Fibroblast of lung (primary cell): ENCODE measurements around the gene DYNC1LI2. TPM values are rescaled to one million over a fixed set of nuclear protein-coding genes. Genes with fewer than 3 reads are reported as not detected.

Experiments
- DNase-seq, 2 donors: peaks; one replicate each; pipeline versions ENCODE4 v3.0.0 to v3.0.0-alpha.2; 2010; ENCODE audit warnings: low read depth in 2 of 2
- H2AFZ ChIP-seq: 2 replicates; pipeline ENCODE4 v1.5.1; 2012; ENCODE audit warnings: low read length, control low read depth, inconsistent platforms
- H3K27ac ChIP-seq: 2 replicates; pipeline ENCODE4 v1.5.1; 2011; ENCODE audit warnings: low read length, control low read depth; ENCODE audit not compliant: insufficient read depth
- H3K27me3 ChIP-seq: 2 replicates; pipeline ENCODE4 v1.5.1; 2011; ENCODE audit warnings: mild to moderate bottlenecking, low read length; ENCODE audit not compliant: control insufficient read depth, insufficient read depth
- H3K36me3 ChIP-seq: 2 replicates; pipeline ENCODE4 v1.5.1; 2011; ENCODE audit warnings: low read length; ENCODE audit not compliant: control insufficient read depth, insufficient read depth
- H3K4me1 ChIP-seq: 2 replicates; pipeline ENCODE4 v1.5.1; 2011; ENCODE audit warnings: low read length; ENCODE audit not compliant: control insufficient read depth, insufficient read depth; ENCODE audit errors: extremely low read depth
- H3K4me2 ChIP-seq: 2 replicates; pipeline ENCODE4 v1.5.1; 2011; ENCODE audit warnings: low read length, control low read depth; ENCODE audit not compliant: insufficient read depth; ENCODE audit errors: extremely low read depth
- H3K4me3 ChIP-seq, 4 experiments: fragments of 200-600 bp in 1 of 4; sonication (generic) in 1 of 4; replicated peaks in 1 of 4; 2 replicates each; pipeline ENCODE4 v1.5.1; 2011 to 2016; ENCODE audit warnings: low read length in 4 of 4, low read depth in 3 of 4, mild to moderate bottlenecking in 3 of 4, control low read depth in 2 of 4, inconsistent platforms in 1 of 4, mixed read lengths in 1 of 4; ENCODE audit not compliant: insufficient read depth in 1 of 4; ENCODE audit errors: control extremely low read depth in 1 of 4
- H3K79me2 ChIP-seq: 2 replicates; pipeline ENCODE4 v1.5.1; 2012; ENCODE audit warnings: mild to moderate bottlenecking, low read length, inconsistent platforms; ENCODE audit not compliant: control insufficient read depth, insufficient read depth
- H3K9ac ChIP-seq: 2 replicates; pipeline ENCODE4 v1.5.1; 2011; ENCODE audit warnings: mild to moderate bottlenecking, low read length, control low read depth; ENCODE audit not compliant: insufficient read depth
- H3K9me3 ChIP-seq: 2 replicates; pipeline ENCODE4 v1.5.1; 2012; ENCODE audit warnings: low read depth, low read length; ENCODE audit not compliant: control insufficient read depth, insufficient read depth
- H4K20me1 ChIP-seq: 2 replicates; pipeline ENCODE4 v1.5.1; 2011; ENCODE audit warnings: low read length; ENCODE audit not compliant: control insufficient read depth, insufficient read depth; ENCODE audit errors: extremely low read depth
- EZH2 ChIP-seq: IDR thresholded peaks from 2 replicates; pipeline ENCODE4 v1.5.1; 2012; ENCODE audit warnings: low read length, control low read depth, mild to moderate bottlenecking; ENCODE audit errors: missing control alignments
- polyA plus RNA-seq, 2 donors: library from polyadenylated mRNA; depleted of rRNA in 1 of 2; stranded (reverse) in 1 of 2; unstranded in 1 of 2; fragments of >200 nt; gene quantifications; 2 replicates each; pipeline ENCODE4 v1.2.1, GENCODE V29; 2011 to 2012; ENCODE audit warnings: missing spikeins in 1 of 2
- total RNA-seq: library from RNA; depleted of rRNA; stranded (reverse); fragments of >200 nt; gene quantifications from 2 replicates; pipeline ENCODE4 v1.2.1, GENCODE V29; 2014
- TF ChIP-seq, protein P1 (sequence below), 2 donors: IDR thresholded peaks in 1 of 2; conservative IDR thresholded peaks in 1 of 2; 1 replicate in 1 of 2; 2 replicates in 1 of 2; pipeline ENCODE4 v1.5.1; 2011 to 2012; ENCODE audit warnings: low read length in 2 of 2, control low read depth in 1 of 2, inconsistent platforms in 1 of 2, low read depth in 1 of 2, mild to moderate bottlenecking in 1 of 2

DYNC1LI2 gene
- total and polyA plus RNA-seq, 2 donors (not counting 1 experiment from before 2014, with no cell fraction given) = 83.3 to 173 TPM

DNA sequence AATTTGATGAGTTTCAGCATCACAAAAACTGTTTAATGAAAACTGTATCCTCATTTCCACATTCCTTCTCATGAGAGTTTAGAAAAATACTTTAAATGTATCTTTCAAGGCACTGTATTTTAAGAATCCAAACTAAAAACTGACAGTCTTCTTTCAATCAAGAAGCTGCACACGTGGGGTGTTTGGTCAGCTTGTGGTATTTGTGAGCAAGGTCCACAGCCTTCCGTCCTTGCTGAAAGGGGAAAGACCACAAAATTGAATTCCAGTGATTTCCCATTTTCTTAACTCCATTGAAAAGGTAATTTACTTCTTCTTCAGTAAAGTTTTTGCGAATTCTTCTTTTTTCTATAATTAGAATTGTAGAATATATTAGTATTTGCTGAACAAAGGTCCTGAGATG is 3.4 kb upstream of the DYNC1LI2 start:
- Histone ChIP-seq H3K4me3 (no peak overlapping the region), H3K27ac (no peak overlapping the region), H3K9me3 (no peaks in the 10 kb centered on the region), H4K20me1 (no peaks in the 10 kb centered on the region), H3K79me2 (peaks cover 16% of the 10 kb centered on the region), H3K9ac (no peak overlapping the region), H3K27me3 (no peaks in the 10 kb centered on the region), H3K36me3 (no peaks in the 10 kb centered on the region), H3K4me2 (no peak overlapping the region), H3K4me1 (peaks cover 5% of the 10 kb centered on the region), H2AFZ (no peak overlapping the region)
- TF ChIP-seq EZH2 = no peak
- TF ChIP-seq, protein P1, sequence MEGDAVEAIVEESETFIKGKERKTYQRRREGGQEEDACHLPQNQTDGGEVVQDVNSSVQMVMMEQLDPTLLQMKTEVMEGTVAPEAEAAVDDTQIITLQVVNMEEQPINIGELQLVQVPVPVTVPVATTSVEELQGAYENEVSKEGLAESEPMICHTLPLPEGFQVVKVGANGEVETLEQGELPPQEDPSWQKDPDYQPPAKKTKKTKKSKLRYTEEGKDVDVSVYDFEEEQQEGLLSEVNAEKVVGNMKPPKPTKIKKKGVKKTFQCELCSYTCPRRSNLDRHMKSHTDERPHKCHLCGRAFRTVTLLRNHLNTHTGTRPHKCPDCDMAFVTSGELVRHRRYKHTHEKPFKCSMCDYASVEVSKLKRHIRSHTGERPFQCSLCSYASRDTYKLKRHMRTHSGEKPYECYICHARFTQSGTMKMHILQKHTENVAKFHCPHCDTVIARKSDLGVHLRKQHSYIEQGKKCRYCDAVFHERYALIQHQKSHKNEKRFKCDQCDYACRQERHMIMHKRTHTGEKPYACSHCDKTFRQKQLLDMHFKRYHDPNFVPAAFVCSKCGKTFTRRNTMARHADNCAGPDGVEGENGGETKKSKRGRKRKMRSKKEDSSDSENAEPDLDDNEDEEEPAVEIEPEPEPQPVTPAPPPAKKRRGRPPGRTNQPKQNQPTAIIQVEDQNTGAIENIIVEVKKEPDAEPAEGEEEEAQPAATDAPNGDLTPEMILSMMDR (conservative IDR thresholded peaks at IDR 0.05 in 1 of 2, IDR thresholded peaks at IDR 0.05 in 1 of 2; ENCODE audit: low read depth in 1 of 2, low read length in 2 of 2) = no peak
- no peak for DNase-seq

GRCh38 chr16:66754211-66754610 is 2.8 kb upstream of the DYNC1LI2 start:
- Histone ChIP-seq H3K36me3 (no peaks in the 10 kb centered on the region), H3K4me3 (no peak overlapping the region), H4K20me1 (no peaks in the 10 kb centered on the region), H2AFZ (no peak overlapping the region), H3K27ac (no peak overlapping the region), H3K79me2 (peaks cover 22% of the 10 kb centered on the region), H3K9me3 (no peaks in the 10 kb centered on the region), H3K9ac (no peak overlapping the region), H3K4me1 (peaks cover 5% of the 10 kb centered on the region), H3K27me3 (no peaks in the 10 kb centered on the region), H3K4me2 (no peak overlapping the region)
- no peak for DNase-seq
- TF ChIP-seq, protein P1 (conservative IDR thresholded peaks at IDR 0.05 in 1 of 2, IDR thresholded peaks at IDR 0.05 in 1 of 2; ENCODE audit: low read depth in 1 of 2, low read length in 2 of 2) = no peak
- TF ChIP-seq EZH2 = no peak

DNA sequence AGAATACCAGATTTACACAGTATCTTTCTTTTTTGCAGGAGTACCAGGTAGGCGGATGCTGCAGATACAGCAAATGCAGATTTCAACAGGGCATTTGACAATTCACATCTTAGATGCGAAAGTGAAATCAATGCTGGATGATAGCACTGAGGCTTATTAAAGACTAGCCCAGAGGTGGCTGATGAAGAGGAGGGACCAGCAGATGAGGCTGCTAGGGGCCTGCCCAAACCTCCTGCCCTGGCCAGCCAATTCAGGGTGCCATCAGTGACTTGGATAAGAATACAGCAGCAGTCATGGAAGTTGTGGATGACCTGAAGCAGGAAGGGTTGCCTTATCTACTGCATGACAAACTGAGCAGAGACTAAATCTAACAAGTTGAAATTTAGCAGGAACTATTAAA is 1.5 kb upstream of the DYNC1LI2 start:
- no peak overlapping the region for H3K4me3 ChIP-seq
- H4K20me1 ChIP-seq = no peaks in the 10 kb centered on the region
- H3K36me3 ChIP-seq = peaks cover 2% of the 10 kb centered on the region
- H3K27me3 ChIP-seq = no peaks in the 10 kb centered on the region
- H2AFZ ChIP-seq = no peak overlapping the region
- DNase-seq = no peak
- H3K4me1 ChIP-seq = peaks cover 5% of the 10 kb centered on the region
- H3K79me2 ChIP-seq = peaks cover 32% of the 10 kb centered on the region
- no peak overlapping the region for H3K4me2 ChIP-seq
- no peak overlapping the region for H3K27ac ChIP-seq
- no peaks in the 10 kb centered on the region for H3K9me3 ChIP-seq
- TF ChIP-seq, protein P1 (conservative IDR thresholded peaks at IDR 0.05 in 1 of 2, IDR thresholded peaks at IDR 0.05 in 1 of 2; ENCODE audit: low read depth in 1 of 2, low read length in 2 of 2) = no peak
- TF ChIP-seq EZH2 = no peak
- no peak overlapping the region for H3K9ac ChIP-seq
